ENCODE data around the gene PRKCA. TPM values are rescaled to one million over a fixed set of nuclear protein-coding genes. Genes with fewer than 3 reads are reported as not detected.

Gene PRKCA
- total and polyA plus RNA-seq, 10 of the 15 experiments (the other 5 are each of a cell fraction or from before 2014, with no cell fraction given) = 0.11 to 14.6 (median 0.72) TPM

DNA sequence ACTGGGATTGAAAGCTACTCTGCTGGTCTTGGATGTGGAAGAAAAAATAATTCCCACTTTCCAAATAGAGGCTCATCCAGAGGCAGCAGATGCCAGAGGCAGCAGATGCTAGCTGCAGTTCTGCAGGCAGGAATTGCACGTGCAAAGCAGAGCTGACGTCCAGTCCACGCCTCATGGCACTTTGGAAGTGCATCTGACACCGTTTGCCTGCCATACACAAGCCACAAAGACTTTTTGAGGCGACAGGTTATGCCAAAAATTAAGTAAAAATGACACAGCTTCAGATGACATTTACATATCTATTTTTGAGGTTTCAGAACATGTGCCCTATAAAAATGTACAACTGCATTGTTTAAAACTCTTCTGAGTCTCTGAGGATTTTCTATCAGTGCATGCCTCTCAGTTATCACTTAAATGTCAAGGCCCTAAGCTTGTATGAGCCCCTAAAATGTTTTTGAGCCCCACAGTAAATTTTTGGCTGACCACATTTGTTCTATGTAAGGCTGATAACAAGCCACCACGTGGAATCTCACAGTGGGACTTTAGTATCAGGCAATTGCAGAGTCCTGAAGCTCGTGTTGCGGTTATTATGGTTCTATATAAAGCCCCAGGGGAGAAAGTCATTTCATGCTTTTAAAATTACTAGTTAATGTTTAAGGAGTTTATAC is 239.2 kb downstream of the PRKCA start:
- RAD21 ChIA-PET (ENCODE audit: unreplicated experiment) = interaction anchor here (0.7 to 3.1 kb wide), 12 partner anchors 19 to 361 kb away, joined by 3 to 21 read pairs (median 4); no protein-coding TSS in a partner anchor
- no peak overlapping the region for H3K9ac ChIP-seq (ENCODE audit: control insufficient read depth, insufficient read depth, low read length)
- no peaks in the 10 kb centered on the region for H4K20me1 ChIP-seq (ENCODE audit: control insufficient read depth, insufficient read depth)
- H3K27ac ChIP-seq (ENCODE audit: control insufficient read depth, insufficient read depth) = peak overlapping the region; percentile 58; the same call in 1 of the 2 replicates
- H3K9me3 ChIP-seq (replicated peaks; ENCODE audit: control insufficient read depth, insufficient read depth, low read length) = peaks cover 2% of the 10 kb centered on the region; the same call in 2 of the 3 replicates
- in situ Hi-C loops (cut with MboI) (no loop called here), intact Hi-C loops (cut with micrococcal nuclease; ENCODE audit: unreplicated experiment) (loop anchor here (5.0 kb wide), 2 partner anchors 74 to 171 kb away; no protein-coding TSS in a partner anchor)
- no peak overlapping the region for H2AFZ ChIP-seq (ENCODE audit: control insufficient read depth, low read depth, low read length)
- no TSS peak for BruUV-seq (replicated peaks)
- H3K36me3 ChIP-seq (ENCODE audit: control insufficient read depth in 2 of 2, insufficient read depth in 2 of 2, low read length in 1 of 2) = no peaks in the 10 kb centered on the region
- 2% methylated on average over 8 of the region's 8 CpGs for WGBS (ENCODE audit: insufficient coverage, insufficient replicate concordance, low lambda C conversion rate, missing lambda C conversion rate)
- 0 out of 2 replicates have a peak overlapping the region, but pooled peaks have one; percentile 14 for H3K4me3 ChIP-seq
- H3K4me2 ChIP-seq (ENCODE audit: control insufficient read depth, insufficient read depth) = peak overlapping the region; percentile 83
- H3K4me1 ChIP-seq (ENCODE audit: control insufficient read depth, insufficient read depth, low read length) = peaks cover 9% of the 10 kb centered on the region
- POLR2A ChIA-PET = interaction anchor here (0.6 to 0.9 kb wide), 3 partner anchors 100 to 1034 kb away, joined by 3 to 5 read pairs (median 3); no protein-coding TSS in a partner anchor
- DNase-seq (ENCODE audit: low read depth, low spot score) = peak; percentile 40
- CTCF ChIA-PET = interaction anchor here (0.7 to 2.6 kb wide), 10 partner anchors 9 to 173 kb away, joined by 3 to 8 read pairs (median 3); no protein-coding TSS in a partner anchor
- peak; percentile 83 for ATAC-seq
- H3K27me3 ChIP-seq (replicated peaks in 1 of 2; ENCODE audit: control insufficient read depth in 2 of 2, insufficient read depth in 2 of 2, low read length in 1 of 2) = no peaks in the 10 kb centered on the region
- no peaks in the 10 kb centered on the region for H3K79me2 ChIP-seq (ENCODE audit: control insufficient read depth, insufficient read depth, low read length)
- peak; percentile 41 for FAIRE-seq
- SMC1A ChIA-PET (ENCODE audit: uncharacterized antibody, unreplicated experiment) = interaction anchor here (0.7 to 4.3 kb wide), 21 partner anchors 9 to 286 kb away, joined by 3 to 24 read pairs (median 4); no protein-coding TSS in a partner anchor
- TF ChIP-seq MTA3 (IDR thresholded peaks at IDR 0.05; ENCODE audit: borderline replicate concordance, low read length) = peak; percentile 61; the same call in 1 of the 2 replicates
- TF ChIP-seq, protein P1, sequence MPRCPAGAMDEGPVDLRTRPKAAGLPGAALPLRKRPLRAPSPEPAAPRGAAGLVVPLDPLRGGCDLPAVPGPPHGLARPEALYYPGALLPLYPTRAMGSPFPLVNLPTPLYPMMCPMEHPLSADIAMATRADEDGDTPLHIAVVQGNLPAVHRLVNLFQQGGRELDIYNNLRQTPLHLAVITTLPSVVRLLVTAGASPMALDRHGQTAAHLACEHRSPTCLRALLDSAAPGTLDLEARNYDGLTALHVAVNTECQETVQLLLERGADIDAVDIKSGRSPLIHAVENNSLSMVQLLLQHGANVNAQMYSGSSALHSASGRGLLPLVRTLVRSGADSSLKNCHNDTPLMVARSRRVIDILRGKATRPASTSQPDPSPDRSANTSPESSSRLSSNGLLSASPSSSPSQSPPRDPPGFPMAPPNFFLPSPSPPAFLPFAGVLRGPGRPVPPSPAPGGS (IDR thresholded peaks at IDR 0.05; ENCODE audit: borderline replicate concordance, insufficient read depth, low read depth, low read length, poor library complexity, severe bottlenecking) = no peak
- TF ChIP-seq, protein P2, sequence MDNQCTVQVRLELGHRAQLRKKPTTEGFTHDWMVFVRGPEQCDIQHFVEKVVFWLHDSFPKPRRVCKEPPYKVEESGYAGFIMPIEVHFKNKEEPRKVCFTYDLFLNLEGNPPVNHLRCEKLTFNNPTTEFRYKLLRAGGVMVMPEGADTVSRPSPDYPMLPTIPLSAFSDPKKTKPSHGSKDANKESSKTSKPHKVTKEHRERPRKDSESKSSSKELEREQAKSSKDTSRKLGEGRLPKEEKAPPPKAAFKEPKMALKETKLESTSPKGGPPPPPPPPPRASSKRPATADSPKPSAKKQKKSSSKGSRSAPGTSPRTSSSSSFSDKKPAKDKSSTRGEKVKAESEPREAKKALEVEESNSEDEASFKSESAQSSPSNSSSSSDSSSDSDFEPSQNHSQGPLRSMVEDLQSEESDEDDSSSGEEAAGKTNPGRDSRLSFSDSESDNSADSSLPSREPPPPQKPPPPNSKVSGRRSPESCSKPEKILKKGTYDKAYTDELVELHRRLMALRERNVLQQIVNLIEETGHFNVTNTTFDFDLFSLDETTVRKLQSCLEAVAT (IDR thresholded peaks at IDR 0.05) = no peak
- no peak for TF ChIP-seq FOXK2 (IDR thresholded peaks at IDR 0.05)
- TF ChIP-seq CHD2 (IDR thresholded peaks at IDR 0.05; ENCODE audit: borderline replicate concordance, low read depth, low read length) = no peak
- TF ChIP-seq, protein P3, sequence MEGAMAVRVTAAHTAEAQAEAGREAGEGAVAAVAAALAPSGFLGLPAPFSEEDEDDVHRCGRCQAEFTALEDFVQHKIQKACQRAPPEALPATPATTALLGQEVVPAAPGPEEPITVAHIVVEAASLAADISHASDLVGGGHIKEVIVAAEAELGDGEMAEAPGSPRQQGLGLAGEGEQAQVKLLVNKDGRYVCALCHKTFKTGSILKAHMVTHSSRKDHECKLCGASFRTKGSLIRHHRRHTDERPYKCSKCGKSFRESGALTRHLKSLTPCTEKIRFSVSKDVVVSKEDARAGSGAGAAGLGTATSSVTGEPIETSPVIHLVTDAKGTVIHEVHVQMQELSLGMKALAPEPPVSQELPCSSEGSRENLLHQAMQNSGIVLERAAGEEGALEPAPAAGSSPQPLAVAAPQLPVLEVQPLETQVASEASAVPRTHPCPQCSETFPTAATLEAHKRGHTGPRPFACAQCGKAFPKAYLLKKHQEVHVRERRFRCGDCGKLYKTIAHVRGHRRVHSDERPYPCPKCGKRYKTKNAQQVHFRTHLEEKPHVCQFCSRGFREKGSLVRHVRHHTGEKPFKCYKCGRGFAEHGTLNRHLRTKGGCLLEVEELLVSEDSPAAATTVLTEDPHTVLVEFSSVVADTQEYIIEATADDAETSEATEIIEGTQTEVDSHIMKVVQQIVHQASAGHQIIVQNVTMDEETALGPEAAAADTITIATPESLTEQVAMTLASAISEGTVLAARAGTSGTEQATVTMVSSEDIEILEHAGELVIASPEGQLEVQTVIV (IDR thresholded peaks at IDR 0.05; ENCODE audit: borderline replicate concordance, partially characterized antibody) = no peak
- no peak for TF ChIP-seq EGR1 (IDR thresholded peaks at IDR 0.05; ENCODE audit: borderline replicate concordance in 1 of 2, low read depth in 2 of 2, low read length in 2 of 2)
- TF ChIP-seq ETV6 (conservative IDR thresholded peaks at IDR 0.05 in 1 of 2, IDR thresholded peaks at IDR 0.05 in 1 of 2; ENCODE audit: borderline replicate concordance in 1 of 2, low read depth in 1 of 2) = no peak
- TF ChIP-seq RELA (IDR thresholded peaks at IDR 0.05; ENCODE audit: borderline replicate concordance, partially characterized antibody) = no peak
- TF ChIP-seq, protein P4, sequence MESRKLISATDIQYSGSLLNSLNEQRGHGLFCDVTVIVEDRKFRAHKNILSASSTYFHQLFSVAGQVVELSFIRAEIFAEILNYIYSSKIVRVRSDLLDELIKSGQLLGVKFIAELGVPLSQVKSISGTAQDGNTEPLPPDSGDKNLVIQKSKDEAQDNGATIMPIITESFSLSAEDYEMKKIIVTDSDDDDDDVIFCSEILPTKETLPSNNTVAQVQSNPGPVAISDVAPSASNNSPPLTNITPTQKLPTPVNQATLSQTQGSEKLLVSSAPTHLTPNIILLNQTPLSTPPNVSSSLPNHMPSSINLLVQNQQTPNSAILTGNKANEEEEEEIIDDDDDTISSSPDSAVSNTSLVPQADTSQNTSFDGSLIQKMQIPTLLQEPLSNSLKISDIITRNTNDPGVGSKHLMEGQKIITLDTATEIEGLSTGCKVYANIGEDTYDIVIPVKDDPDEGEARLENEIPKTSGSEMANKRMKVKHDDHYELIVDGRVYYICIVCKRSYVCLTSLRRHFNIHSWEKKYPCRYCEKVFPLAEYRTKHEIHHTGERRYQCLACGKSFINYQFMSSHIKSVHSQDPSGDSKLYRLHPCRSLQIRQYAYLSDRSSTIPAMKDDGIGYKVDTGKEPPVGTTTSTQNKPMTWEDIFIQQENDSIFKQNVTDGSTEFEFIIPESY (IDR thresholded peaks at IDR 0.05) = no peak
- TF ChIP-seq SMAD5 (IDR thresholded peaks at IDR 0.05; ENCODE audit: low read depth) = no peak
- no peak for TF ChIP-seq RFX5 (IDR thresholded peaks at IDR 0.05; ENCODE audit: low read depth, low read length)
- TF ChIP-seq ESRRA (IDR thresholded peaks at IDR 0.05; ENCODE audit: low read length) = no peak
- no peak for TF ChIP-seq PAX5 (IDR thresholded peaks at IDR 0.05; ENCODE audit: borderline replicate concordance, low read depth, low read length)
- peak; percentile 87 for TF ChIP-seq JUNB (IDR thresholded peaks at IDR 0.05)

Data from GM12878 (cell line).